Midbrain (tissue), 1 donor: ENCODE results near the gene MTA2.
A peak's percentile ranks its signal among the peaks of the same experiment; 100 is the strongest.

ENCODE experiments used
- DNase-seq: peaks from one replicate; lab custom pipeline; 2025; lab: John Stamatoyannopoulos, UW

The MTA2 gene

GRCh38 chr11:62546244-62546928 lies 55.3 kb downstream of the MTA2 start, which contains the start of gene AHNAK:
TSS of gene AHNAK (minus strand) at chr11:62546806. CDS start at chr11:62536098, 10,708 bp downstream.
- DNase-seq = peak; percentile 22

- peak; percentile 33 for DNase-seq
Measured at GRCh38 chr11:62545437-62546243, 56.0 kb downstream of the MTA2 start.

- DNase-seq = no peak
Measured at GRCh38 chr11:62544581-62545436, 56.9 kb downstream of the MTA2 start.

GRCh38 chr11:62543680-62544444 lies 57.8 kb downstream of the MTA2 start:
- DNase-seq = no peak
